ENCODE results near the gene NDUFAF3. TPM values are rescaled to one million over a fixed set of nuclear protein-coding genes. Genes with fewer than 3 reads are reported as not detected.

Gene NDUFAF3
- total RNA-seq, 1 experiment from 2014 or later = 40.7 TPM

- no peak overlapping the region for H2AK5ac ChIP-seq (ENCODE audit: insufficient read length, low read length)
- no peaks in the 10 kb centered on the region for H3K27me3 ChIP-seq (ENCODE audit: insufficient read depth, low read length)
- no peaks in the 10 kb centered on the region for H3K27me3 Mint-ChIP-seq (ENCODE audit: low read depth)
- DNase-seq = no peak
- H3K9ac ChIP-seq (ENCODE audit: extremely low read depth, insufficient read length, low read length) = no peak overlapping the region
- no peak overlapping the region for H2BK120ac ChIP-seq (ENCODE audit: low read depth, low read length, poor library complexity, severe bottlenecking)
- H3K4me2 ChIP-seq (ENCODE audit: insufficient read depth, insufficient read length, low read length) = no peak overlapping the region
- no peak overlapping the region for H2BK5ac ChIP-seq (ENCODE audit: insufficient read length, low read length)
- H3K9me3 Mint-ChIP-seq = no peaks in the 10 kb centered on the region
- H3K27ac ChIP-seq (ENCODE audit: insufficient read length, low read depth, low read length) = no peak overlapping the region
- no peak overlapping the region for H3T11ph ChIP-seq (ENCODE audit: low read length)
- no peak overlapping the region for H2BK20ac ChIP-seq (ENCODE audit: low read depth, low read length, poor library complexity, severe bottlenecking)
- H3K4me1 ChIP-seq (ENCODE audit: insufficient read depth, low read length) = no peaks in the 10 kb centered on the region
- H3K4me1 Mint-ChIP-seq = no peaks in the 10 kb centered on the region
- no peaks in the 10 kb centered on the region for H3K79me1 ChIP-seq (ENCODE audit: insufficient read depth, low read depth, low read length, poor library complexity, severe bottlenecking)
- no peaks in the 10 kb centered on the region for H3K23me2 ChIP-seq (ENCODE audit: insufficient read length, low read depth, low read length, poor library complexity, severe bottlenecking)
- no peak overlapping the region for H2AFZ ChIP-seq (ENCODE audit: low read length)
- peaks cover 40 to 76% (median 71%) of the 10 kb centered on the region in 3 experiments; a peak in 6 of 7 replicates for H3K36me3 Mint-ChIP-seq (ENCODE audit: insufficient read depth in 1 of 3, low read depth in 3 of 3)
- no peak overlapping the region for H3K27ac Mint-ChIP-seq
- no peak overlapping the region for H3K18ac ChIP-seq (ENCODE audit: insufficient read length, low read depth, low read length)
- no peaks in the 10 kb centered on the region for H4K20me1 ChIP-seq (ENCODE audit: control insufficient read depth, insufficient read depth, insufficient read length)
- H3K23ac ChIP-seq (ENCODE audit: insufficient read length, low read depth, low read length) = no peak overlapping the region
- H3K14ac ChIP-seq (ENCODE audit: insufficient read depth, low read length) = no peak overlapping the region
- no peak overlapping the region for H3K56ac ChIP-seq (ENCODE audit: insufficient read length, low read depth, low read length)
- H2BK15ac ChIP-seq (ENCODE audit: low read depth, low read length) = no peak overlapping the region
- no CpG with 5 or more reads among the region's 2 CpGs for WGBS (ENCODE audit: extremely low coverage, insufficient read length, low lambda C conversion rate)
- no peak overlapping the region for H4K91ac ChIP-seq (ENCODE audit: insufficient read length, low read depth, low read length)
- no peak overlapping the region for H3K4me3 Mint-ChIP-seq
- TF ChIP-seq, protein P1, sequence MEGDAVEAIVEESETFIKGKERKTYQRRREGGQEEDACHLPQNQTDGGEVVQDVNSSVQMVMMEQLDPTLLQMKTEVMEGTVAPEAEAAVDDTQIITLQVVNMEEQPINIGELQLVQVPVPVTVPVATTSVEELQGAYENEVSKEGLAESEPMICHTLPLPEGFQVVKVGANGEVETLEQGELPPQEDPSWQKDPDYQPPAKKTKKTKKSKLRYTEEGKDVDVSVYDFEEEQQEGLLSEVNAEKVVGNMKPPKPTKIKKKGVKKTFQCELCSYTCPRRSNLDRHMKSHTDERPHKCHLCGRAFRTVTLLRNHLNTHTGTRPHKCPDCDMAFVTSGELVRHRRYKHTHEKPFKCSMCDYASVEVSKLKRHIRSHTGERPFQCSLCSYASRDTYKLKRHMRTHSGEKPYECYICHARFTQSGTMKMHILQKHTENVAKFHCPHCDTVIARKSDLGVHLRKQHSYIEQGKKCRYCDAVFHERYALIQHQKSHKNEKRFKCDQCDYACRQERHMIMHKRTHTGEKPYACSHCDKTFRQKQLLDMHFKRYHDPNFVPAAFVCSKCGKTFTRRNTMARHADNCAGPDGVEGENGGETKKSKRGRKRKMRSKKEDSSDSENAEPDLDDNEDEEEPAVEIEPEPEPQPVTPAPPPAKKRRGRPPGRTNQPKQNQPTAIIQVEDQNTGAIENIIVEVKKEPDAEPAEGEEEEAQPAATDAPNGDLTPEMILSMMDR (conservative IDR thresholded peaks at IDR 0.05) = no peak
- H3K79me2 ChIP-seq (ENCODE audit: insufficient read depth, low read length) = peaks cover 3% of the 10 kb centered on the region; the same call in 1 of the 2 replicates
- no peak overlapping the region for H4K8ac ChIP-seq (replicated peaks; ENCODE audit: insufficient read length, low read depth, low read length)
- H4K5ac ChIP-seq (ENCODE audit: insufficient read length, low read depth, low read length) = no peak overlapping the region
- H2BK12ac ChIP-seq (ENCODE audit: insufficient read length, low read depth, low read length) = no peak overlapping the region
- H3K4ac ChIP-seq (ENCODE audit: low read depth, low read length) = no peak overlapping the region
- H3K9me3 ChIP-seq (ENCODE audit: control insufficient read depth, low read depth, low read length) = no peaks in the 10 kb centered on the region
Observed at GRCh38 chr3:49054344-49054862, 32.5 kb downstream of the NDUFAF3 start.

All from H9 (cell line).